Fibroblast of the aortic adventitia (primary cell): Measurements from ENCODE around the gene LARP1B. TPM values are rescaled to one million over a fixed set of nuclear protein-coding genes. Genes with fewer than 3 reads are reported as not detected.
"Not testable (repeated sequence)": the region's sequence is repeated elsewhere in the genome, so short reads cannot be mapped to it uniquely, and the experiment has no call there.

Experiments
- DNase-seq: peaks from one replicate; pipeline ENCODE4 v3.0.0-alpha.2; 2010; ENCODE audit warnings: low read depth
- H3K4me3 ChIP-seq: 2 replicates; pipeline ENCODE4 v1.5.1; 2011; ENCODE audit warnings: low read depth, mild to moderate bottlenecking, control low read depth, low read length, moderate library complexity
- total RNA-seq: library from RNA; depleted of rRNA; stranded (reverse); fragments of >200 nt; gene quantifications from 2 replicates; pipeline ENCODE4 v1.2.3, GENCODE V29; 2012; ENCODE audit warnings: low replicate concordance
- TF ChIP-seq, protein P1 (sequence below): IDR thresholded peaks from 2 replicates; pipeline ENCODE4 v1.5.1; 2011; ENCODE audit warnings: mild to moderate bottlenecking, low read length, control low read depth, inconsistent platforms; ENCODE audit not compliant: insufficient read depth

The LARP1B gene
- 13.7 and 23.8 TPM in 2 replicates for total RNA-seq

DNA sequence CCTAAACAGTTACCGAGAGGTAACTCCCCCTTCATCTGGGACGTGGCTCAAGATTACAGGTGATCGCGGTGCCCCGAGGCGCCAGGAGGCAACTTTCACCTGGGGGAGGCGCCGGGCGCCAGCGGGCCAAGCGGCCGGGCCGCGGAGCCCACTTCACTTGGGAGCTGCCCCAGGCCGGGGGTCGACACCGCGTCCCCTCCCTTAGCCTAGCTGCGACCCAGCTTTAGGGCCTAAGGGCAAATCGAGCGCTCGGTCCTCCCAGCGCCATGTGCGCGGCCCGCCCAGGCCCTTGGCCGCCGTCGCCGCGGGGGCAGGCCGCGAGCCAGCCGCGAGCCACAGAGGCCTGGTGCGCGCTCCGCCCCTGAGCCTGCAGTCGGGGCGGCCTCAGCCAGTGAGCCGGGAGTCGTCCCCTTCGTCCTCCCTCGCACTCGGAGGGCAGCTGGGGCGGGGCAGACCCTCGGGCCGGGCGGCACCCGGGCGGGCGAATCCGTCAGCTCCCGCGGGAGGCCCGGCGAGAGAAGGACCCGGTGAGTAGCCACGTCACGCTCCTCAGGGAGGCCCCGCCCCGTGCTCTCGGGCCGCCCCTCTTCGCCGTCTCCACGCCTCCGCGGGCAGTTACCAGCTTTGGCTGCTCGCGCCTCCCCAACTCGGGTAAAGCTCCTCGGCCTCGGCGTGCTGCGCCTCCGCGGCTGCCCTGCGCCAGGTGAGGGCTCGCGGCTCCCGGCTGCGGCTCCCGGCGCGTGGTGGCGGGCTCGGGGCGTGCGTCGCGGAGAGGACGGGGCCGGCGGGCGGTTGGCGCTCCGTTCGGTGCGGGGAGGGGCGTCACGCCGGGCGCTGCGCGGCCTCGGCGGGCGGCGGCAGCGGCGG lies at the start of gene LARP1B:
Gene LARP1B, plus strand, starts transcription at position 614 of the 867 bp plus-strand sequence. CDS start 13,640 bp downstream, outside the sequence.
- peak within 1 kb of the TSS; percentile 85 for H3K4me3 ChIP-seq
- DNase-seq = peak; percentile 92
- TF ChIP-seq, protein P1, sequence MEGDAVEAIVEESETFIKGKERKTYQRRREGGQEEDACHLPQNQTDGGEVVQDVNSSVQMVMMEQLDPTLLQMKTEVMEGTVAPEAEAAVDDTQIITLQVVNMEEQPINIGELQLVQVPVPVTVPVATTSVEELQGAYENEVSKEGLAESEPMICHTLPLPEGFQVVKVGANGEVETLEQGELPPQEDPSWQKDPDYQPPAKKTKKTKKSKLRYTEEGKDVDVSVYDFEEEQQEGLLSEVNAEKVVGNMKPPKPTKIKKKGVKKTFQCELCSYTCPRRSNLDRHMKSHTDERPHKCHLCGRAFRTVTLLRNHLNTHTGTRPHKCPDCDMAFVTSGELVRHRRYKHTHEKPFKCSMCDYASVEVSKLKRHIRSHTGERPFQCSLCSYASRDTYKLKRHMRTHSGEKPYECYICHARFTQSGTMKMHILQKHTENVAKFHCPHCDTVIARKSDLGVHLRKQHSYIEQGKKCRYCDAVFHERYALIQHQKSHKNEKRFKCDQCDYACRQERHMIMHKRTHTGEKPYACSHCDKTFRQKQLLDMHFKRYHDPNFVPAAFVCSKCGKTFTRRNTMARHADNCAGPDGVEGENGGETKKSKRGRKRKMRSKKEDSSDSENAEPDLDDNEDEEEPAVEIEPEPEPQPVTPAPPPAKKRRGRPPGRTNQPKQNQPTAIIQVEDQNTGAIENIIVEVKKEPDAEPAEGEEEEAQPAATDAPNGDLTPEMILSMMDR = no peak

DNA sequence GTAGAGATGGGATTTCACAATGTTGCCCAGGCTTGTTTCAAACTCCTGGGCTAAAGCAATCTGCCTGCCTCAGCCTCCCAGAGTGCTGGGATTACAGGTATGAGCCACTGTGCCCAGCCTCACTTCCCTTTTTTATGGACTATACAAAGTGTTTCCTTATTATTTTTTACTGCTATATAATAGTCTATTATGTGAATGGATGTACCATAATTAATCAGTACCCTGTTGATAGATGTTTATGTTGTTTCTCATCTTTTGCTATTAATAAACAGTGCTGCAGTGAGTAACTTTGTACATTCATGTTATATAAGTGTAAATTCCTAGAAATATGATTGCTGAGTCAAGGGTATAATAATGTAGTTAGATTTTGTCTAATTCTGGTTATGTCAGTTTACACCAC lies 35.8 kb upstream of the LARP1B start:
- no peak for DNase-seq
- H3K4me3 ChIP-seq = no peak overlapping the region
- TF ChIP-seq, protein P1 = no peak

DNA sequence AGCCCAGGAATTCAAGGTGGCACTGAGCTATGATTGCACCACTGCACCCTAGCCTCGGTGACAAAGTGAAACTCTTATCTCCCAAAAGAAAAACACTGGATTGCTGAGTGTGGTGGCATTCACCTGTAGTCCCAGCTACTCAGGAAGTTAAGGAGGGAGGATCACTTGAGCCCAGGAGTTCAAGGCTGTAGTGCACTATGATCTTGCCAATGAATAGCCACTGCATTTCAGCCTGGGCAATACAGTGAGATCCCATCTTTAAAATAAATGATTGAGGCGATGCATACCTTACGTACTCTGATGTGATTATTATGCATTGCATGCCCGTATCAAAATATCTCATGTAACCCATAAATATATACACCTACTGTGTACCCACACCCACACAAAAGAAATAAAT lies 31.2 kb upstream of the LARP1B start:
- TF ChIP-seq, protein P1 = no peak
- H3K4me3 ChIP-seq = no peak overlapping the region
- DNase-seq = no peak

DNA sequence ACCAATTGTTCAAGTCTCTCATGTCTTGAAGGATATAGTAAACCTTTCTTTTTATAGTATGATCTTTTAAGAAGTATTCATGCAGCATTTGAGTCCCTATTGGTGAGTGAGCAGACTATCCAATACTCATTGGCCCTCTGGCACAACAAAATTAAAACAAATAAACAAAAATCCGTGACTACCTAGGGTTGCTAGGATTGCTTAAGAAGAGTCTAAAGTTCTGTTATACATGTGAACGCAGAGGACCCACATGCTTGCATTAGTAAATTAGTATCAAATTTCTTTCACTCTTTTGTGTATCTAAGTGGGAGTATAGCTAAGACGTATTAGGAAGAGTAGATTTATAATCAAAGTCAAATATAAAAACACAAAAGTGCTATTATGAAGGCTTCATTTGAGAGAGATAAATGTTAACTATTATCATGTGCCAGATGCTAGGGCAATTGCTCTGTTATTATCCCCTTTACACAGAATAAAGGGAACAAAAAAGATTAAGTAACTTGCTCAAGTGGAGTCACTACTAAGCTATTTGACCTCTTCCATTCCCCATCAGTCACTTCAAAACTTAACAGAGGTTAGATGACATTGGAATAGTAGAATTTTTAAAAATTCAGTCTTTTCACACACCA lies 29.2 kb upstream of the LARP1B start:
- no peak for DNase-seq
- no peak overlapping the region for H3K4me3 ChIP-seq
- TF ChIP-seq, protein P1 = no peak

DNA sequence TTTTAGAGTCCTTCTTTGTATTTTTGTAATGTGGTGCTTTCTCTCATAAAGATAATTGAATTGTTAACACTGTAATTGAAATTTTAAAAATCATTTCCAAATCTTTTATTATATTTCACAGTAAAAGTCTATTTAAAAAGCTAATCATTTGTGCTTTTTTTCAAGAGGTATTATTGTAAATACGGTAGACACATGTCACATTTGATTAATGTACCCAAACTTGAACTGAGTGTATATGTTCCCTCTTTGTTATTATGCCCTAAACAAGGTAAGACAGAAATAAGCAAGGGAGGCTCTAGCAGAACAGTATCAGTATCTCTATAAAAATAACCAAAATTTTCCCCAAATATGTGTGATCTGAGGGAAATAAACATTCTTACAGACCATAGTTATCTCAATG lies 21.5 kb upstream of the LARP1B start:
- TF ChIP-seq, protein P1 = no peak
- no peak overlapping the region for H3K4me3 ChIP-seq
- no peak for DNase-seq

DNA sequence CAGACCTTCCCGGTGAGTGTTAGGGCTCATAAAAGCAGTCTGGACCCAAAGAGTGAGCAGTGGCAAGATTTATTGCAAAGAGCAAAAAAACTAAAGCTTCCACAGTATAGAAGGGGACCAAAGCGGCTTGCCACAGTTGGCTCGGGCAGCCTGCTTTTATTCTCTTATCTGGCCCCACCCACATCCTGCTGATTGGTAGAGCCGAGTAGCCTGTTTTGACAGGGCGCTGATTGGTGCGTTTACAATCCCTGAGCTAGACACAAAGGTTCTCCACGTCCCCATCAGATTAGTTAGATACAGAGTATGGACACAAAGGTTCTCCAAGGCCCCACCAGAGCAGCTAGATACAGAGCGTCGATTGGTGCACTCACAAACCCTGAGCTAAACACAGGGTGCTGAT lies 14.1 kb upstream of the LARP1B start:
- not testable (repeated sequence) for DNase-seq, H3K4me3 ChIP-seq

DNA sequence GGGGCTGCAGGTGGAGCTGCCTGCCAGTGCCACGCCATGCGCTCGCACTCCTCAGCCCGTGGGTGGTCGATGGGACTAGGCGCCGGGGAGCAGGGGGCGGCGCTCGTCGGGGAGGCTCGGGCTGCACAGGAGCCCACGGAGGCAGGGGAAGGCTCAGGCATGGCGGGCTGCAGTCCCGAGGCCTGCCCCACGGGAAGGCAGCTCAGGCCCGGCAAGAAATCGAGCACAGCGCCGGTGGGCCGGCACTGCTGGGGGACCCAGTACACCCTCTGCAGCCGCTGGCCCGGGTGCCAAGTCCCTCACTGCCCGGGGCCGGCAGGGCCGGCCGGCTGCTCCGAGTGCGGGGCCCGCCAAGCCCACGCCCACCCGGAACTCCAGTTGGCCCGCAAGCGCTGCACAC lies 13.6 kb upstream of the LARP1B start:
- H3K4me3 ChIP-seq, DNase-seq: not testable (repeated sequence)

DNA sequence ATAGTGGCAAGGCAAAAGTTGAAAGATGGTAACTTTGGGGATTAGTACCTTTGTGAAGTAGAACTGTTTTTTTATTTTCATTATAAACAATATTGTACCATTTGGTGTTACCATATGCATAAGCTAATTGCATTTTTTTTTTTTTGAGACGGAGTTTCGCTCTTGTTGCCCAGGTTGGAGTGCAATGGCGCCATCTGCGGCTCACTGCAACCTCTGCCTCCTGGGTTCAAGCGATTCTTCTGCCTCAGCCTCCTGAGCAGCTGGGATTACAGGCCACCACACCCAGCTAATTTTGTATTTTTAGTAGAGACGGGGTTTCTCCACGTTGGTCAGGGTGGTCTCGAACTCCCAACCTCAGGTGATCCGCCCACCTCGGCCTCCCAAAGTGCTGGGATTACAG lies 9.9 kb upstream of the LARP1B start:
- DNase-seq, H3K4me3 ChIP-seq: not testable (repeated sequence)

DNA sequence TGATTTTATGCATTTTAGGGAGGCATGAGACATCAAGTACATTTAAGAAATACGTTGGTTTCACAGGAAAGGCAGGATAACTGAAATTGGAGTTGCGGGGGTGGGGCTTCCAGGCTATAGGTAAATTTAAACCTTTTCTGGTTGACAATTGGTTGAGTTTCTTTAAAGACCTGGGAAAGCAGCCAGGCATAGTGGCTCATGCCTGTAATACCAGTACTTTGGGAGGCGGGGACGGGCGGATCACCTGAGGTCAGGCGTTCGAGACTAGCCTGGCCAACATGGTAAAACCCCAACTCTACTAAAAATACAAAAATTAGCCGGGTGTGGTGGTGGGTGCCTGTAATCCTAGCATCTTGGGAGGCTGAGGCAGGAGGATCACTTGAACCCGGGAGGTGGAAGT lies 6.2 kb upstream of the LARP1B start:
- not testable (repeated sequence) for H3K4me3 ChIP-seq, DNase-seq

DNA sequence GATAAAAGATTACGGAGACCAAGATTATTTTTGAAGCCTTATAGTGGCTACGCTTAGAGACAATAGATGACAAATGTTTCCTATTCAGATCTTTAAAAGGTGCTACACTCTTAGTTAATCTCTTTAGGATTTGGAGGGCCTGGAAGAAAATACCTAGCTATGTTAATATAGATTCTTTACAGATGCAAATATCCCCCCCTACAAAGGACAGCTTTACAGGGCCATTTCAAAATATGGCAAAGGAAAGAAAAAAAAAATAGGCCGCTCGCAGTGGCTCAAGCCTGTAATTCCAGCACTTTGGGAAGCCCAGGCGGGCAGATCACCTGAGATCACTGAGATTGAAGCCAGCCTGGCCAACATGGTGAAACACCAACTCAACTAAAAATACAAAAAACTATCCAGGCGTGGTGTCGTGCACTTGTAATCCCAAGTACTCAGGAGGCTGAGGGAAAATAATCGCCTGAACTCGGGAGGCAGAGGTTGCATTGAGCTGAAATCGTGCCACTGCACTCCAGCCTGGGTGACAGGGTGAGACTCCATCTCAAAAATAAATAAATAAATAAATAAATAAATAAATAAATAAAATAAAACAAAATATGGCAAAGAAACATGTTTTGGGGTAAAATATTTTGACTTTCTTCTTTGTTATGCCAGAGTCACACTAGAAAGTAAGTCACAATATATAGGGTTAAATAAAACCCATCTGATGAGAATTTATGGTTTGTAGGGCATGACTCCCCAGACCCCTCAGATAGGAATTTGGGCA lies 5.5 kb upstream of the LARP1B start:
- DNase-seq, H3K4me3 ChIP-seq: not testable (repeated sequence)
